ELF-1 (cell line): ENCODE measurements around the gene CORO6.

Experiments used
- DNase-seq: peaks from one replicate; pipeline ENCODE4 v3.0.0-alpha.2; 2016; ENCODE audit warnings: low read depth, low spot score

CORO6 gene

DNA sequence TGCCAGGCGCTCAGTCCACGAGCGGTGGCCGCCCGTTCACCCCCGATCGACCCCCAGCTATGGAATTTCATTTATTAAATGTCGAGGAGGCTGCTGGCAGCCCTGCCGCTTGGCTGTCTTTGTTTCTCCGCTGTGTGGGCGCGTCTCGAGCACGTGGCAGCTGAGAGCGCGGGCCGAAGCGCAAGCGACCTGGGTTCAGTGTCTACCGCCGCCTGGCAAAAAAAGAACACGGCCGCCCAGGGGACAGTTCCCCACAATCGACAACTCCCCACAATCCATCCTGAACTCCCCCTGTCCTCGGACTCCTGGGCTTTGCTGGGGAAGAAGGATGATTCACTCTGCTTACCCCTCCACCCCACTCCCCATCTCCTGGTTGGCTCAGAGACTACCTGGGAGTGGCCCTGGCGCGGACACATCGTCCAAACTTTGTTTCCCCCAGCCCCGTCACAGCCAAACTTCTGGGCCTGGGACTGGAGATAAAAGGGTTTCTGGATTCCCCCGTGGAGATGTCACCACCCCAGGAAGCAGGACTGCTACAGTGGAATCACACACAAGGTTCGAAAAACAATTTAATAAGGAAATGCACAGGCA lies 31.5 kb downstream of the CORO6 start:
- no peak for DNase-seq

GRCh38 chr17:29590411-29591145 lies 32.1 kb downstream of the CORO6 start:
- no peak for DNase-seq

DNA sequence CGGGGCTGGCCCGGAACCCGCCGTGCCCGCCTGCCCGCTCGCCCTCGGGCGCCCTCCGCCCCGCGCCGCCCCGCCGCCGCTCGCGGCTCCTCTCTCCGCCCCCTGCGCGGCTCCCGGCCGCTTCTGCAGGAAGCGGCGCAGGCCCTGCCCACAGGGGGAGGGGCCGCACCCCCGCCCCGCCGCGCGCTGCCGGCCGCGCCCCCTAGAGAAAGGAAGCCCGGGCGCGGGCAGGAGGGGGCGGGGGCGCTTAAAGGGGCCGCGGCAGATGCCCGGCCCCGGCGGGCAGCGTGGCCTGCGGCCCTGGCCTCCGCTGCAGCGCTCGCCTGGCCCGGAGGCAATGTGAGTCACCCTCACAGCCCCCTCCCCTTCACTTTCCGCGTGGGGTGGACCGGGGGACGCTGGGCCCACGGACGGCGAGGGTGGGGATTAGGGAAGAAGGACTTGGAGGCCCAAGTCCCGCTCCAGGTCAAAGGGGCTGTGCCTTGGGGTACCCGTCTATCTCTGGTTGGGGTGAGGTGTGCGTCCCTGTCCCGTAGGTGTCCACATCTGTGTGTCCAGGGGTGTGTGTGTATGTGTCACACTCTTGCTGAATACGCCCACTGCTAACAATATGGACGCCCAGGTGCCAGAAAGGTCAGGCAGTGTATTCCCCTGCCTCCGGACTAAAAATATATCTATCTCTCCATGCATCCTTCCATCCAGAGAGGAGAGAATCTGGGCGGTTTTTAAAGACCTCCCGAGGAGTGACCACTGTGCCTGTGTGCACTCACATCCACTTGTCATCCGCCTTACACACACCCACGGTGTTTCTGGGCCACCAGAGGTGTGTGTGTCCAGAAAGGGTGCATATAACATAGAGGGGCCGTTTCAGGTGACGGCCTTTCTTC lies 32.9 kb downstream of the CORO6 start, which contains the start of gene GIT1:
Gene GIT1 (minus strand): TSS at position 125 of the 887 bp plus-strand sequence. CDS start 270 bp downstream, outside the sequence.
- DNase-seq, result peak; percentile 80

GRCh38 chr17:29588562-29589411 lies 33.9 kb downstream of the CORO6 start:
- peak; percentile 40 for DNase-seq

GRCh38 chr17:29588017-29588561 lies 34.6 kb downstream of the CORO6 start:
- DNase-seq, result no peak

- DNase-seq, result no peak
Measured at GRCh38 chr17:29587591-29587990, 35.1 kb downstream of the CORO6 start.

DNA sequence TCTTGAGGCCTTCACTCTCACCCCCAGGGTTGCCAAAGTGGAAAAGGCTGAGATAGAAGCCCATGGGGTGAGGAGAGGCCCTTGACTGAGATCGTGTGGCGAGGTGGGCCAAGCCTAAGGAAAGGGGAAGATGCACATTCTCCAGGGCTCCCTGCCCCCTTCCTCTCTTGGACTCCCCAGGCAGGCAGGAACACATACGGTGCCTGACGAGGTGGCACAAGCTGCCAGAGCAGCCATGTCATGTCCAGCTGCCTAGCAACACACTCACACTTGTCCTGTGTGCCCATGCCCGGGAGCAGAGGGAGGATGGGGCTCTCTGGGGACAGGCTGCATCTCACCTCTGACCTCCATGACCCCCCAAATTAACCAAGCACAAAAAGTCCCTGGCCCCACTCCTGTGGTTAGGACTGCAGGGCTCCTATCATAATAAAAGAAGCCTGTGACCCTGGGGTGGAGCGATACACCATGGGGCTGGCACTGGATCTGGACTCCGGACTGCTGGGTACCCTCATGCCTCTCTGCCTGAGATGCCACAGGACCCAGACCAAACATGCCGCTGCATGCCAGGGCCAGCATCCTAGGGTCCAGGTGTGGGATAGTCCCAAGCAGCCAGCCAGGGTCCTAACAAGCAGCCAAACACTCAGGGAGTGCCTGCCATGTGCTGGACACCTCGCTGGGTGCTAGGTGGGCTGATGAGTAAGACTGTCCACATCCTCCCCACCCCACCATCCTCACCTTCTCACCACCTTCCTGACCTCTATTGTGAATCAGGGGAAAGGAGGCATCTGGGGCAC lies 35.8 kb downstream of the CORO6 start:
- no peak for DNase-seq

DNA sequence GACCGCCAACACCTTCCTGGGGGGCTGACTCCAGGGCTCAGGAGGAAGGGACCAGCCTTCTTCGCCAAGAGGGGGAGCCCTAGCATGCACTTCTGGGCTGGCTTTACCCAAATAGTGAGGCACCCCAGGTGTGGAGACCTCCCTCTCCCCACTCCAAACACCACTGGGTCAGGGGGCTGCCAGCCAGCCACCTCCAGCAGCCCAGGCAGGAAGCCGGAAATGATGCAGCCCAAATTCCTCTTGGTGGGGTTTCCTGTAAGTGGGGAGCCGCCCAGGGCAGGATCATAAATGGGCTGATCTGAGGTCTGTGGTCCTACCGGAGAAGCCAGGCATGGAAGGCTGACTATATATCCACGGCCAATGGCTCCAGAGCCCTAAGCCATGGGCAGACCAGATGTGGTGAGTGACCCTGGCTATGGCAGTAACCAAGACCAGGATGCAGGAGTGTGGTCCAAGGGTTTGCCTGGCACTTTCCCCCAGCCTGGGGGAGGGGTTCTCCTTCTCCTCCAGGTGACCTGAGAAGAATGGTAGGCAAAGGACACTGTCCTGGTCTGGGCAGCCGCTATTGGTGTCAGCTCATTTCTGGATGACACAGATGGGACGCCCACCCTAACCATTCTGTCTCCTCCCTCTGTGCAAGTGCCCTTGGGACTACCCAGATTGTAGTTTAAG lies 37.5 kb downstream of the CORO6 start:
- no peak for DNase-seq

DNA sequence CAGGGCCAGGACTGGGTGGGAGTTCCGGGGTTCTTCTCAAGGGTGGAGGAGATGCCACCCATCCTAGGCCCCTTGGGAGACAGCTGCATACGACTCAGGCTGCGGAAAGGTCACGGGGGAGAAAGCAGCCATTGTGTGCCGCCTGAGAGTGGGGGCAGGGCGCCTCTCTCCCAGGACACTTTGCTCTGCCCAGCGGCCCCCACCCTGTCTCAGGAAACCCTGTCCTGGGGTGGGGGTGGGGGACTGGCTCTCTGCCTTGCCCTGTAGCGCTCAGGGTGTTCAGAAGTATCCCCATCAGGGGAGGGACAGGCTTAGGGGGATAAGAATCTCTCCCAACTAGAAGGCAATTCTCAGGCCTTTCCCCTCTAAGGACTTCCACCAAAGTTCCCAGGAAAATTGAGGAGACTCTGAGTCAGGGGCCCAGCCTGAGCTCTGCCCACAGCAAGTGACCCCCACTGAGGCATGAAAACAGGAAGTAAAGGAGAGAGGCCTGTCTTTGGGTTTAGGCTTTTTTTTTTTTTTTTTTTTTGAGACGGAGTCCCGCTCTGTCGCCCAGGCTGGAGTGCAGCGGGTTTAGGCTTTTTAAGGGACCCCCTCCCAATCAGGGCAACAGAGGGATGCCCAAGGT lies 38.1 kb downstream of the CORO6 start:
- DNase-seq, result no peak

GRCh38 chr17:29583324-29584248 lies 39.1 kb downstream of the CORO6 start:
- no peak for DNase-seq

GRCh38 chr17:29582772-29583171 lies 39.9 kb downstream of the CORO6 start:
- no peak for DNase-seq

DNA sequence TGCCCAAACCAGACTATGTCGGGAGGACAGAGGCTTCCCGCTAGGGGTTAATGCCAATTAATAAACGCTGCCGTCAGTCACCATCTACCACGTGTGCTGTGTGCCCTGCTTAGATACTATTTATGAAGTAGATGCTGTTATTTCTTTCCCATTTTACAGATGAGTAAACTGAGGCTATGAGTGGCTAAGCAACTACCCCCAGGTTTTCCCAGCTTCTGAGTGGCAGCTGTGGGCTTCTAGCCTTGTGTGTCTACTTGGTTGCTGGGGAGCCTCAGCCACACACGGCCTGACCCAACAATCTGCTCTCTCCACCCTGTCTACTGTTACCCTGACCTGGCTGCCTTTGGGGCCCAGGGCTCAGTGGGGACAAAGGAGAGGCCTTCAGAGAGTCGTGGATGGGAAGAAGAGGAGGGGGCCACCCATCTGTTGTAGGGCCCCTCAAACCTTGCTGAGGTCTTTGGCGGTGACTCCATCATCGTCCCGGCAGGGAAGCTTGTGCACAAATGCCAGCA lies 40.4 kb downstream of the CORO6 start:
- DNase-seq, result no peak

- DNase-seq, result no peak
Measured at GRCh38 chr17:29581583-29582253, 41.0 kb downstream of the CORO6 start.

GRCh38 chr17:29579866-29580771 lies 42.6 kb downstream of the CORO6 start:
- peak; percentile 88 for DNase-seq

DNA sequence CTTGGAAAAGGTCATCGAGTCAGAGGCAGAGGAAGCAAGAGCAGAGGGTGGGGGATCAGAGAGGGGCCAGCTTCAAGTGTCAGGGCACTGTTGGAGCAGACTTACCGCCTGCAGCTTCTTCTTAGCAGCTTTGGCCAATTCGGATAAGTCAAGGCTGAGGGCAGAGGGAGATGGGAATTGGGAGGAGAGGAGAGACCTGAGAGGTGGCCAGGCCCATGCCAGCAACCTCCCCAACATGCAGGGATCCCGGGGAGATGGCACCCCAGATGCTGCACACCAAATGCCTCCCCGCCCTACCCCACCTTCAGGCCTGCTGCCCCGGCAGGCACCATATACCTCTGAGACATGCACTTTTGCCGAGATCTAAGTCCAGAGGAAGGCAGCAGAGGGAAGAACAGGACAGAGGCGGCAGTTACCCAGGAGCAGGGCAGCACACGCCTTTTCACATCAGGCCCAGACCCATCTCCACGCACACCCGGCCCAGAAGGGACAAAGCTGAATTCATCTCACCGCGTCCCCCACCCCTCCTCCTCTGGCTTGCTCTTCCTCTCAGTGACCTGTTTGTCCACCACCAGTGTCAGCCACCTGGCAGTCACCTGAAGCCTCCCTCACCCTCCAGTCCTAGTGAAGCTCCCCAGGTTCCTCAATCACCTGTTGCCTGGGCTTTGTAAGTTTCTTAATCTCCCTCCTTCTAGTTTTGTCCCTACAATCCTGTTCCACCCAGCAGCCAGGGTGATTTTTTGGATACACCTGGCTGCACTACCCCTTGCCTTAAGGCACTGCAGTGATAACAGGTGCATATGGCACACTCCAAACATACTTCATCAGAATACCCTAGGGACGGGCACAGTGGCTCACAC lies 43.9 kb downstream of the CORO6 start:
- DNase-seq, result no peak
